Stimulated activated CD8-positive, alpha-beta memory T cell treated with anti-CD3 and anti-CD28 coated beads, Interleukin-7, amount 100 ng/mL, for 1 hour (primary cell): ENCODE results near the gene TBC1D22A.

Experiments used
- DNase-seq, 2 donors: peaks; one replicate each; pipeline ENCODE4 v3.0.0-alpha.2; 2020; ENCODE audit warnings: low read depth in 2 of 2

TBC1D22A gene

GRCh38 chr22:47032091-47032943 lies 269.9 kb downstream of the TBC1D22A start:
- no peak for DNase-seq

- DNase-seq: no peak
Measured at GRCh38 chr22:47032956-47033647, 270.7 kb downstream of the TBC1D22A start.

GRCh38 chr22:47033648-47034000 lies 271.2 kb downstream of the TBC1D22A start:
- DNase-seq: no peak

GRCh38 chr22:47034076-47034808 lies 271.8 kb downstream of the TBC1D22A start:
- DNase-seq: no peak

- no peak for DNase-seq
Measured at GRCh38 chr22:47034905-47035419, 272.5 kb downstream of the TBC1D22A start.

- DNase-seq: no peak
Measured at GRCh38 chr22:47035425-47035881, 273.0 kb downstream of the TBC1D22A start.

GRCh38 chr22:47036352-47036751 lies 273.9 kb downstream of the TBC1D22A start:
- no peak for DNase-seq

- no peak for DNase-seq
Measured at GRCh38 chr22:47036936-47037485, 274.6 kb downstream of the TBC1D22A start.

- no peak for DNase-seq
Measured at GRCh38 chr22:47038206-47038835, 275.9 kb downstream of the TBC1D22A start.

GRCh38 chr22:47039356-47039755 lies 276.9 kb downstream of the TBC1D22A start:
- DNase-seq: no peak

- DNase-seq: no peak
Measured at GRCh38 chr22:47040486-47041270, 278.2 kb downstream of the TBC1D22A start.

GRCh38 chr22:47041271-47042115 lies 279.0 kb downstream of the TBC1D22A start:
- DNase-seq: no peak

- no peak for DNase-seq
Measured at GRCh38 chr22:47042116-47042825, 279.8 kb downstream of the TBC1D22A start.

- DNase-seq: no peak
Measured at GRCh38 chr22:47042861-47043496, 280.5 kb downstream of the TBC1D22A start.

- DNase-seq: no peak
Measured at GRCh38 chr22:47043835-47044721, 281.6 kb downstream of the TBC1D22A start.

GRCh38 chr22:47044722-47045535 lies 282.5 kb downstream of the TBC1D22A start:
- DNase-seq: no peak
